ENCODE data around the gene FCGR3B. TPM values are rescaled to one million over a fixed set of nuclear protein-coding genes. Genes with fewer than 3 reads are reported as not detected.
A peak's percentile ranks its signal among the peaks of the same experiment; 100 is the strongest.
"Not testable (repeated sequence)": the region's sequence is repeated elsewhere in the genome, so short reads cannot be mapped to it uniquely, and the experiment has no call there.

The FCGR3B gene
- total RNA-seq, 2 experiments from 2014 or later: 0.37 TPM; not detected in 1

DNA sequence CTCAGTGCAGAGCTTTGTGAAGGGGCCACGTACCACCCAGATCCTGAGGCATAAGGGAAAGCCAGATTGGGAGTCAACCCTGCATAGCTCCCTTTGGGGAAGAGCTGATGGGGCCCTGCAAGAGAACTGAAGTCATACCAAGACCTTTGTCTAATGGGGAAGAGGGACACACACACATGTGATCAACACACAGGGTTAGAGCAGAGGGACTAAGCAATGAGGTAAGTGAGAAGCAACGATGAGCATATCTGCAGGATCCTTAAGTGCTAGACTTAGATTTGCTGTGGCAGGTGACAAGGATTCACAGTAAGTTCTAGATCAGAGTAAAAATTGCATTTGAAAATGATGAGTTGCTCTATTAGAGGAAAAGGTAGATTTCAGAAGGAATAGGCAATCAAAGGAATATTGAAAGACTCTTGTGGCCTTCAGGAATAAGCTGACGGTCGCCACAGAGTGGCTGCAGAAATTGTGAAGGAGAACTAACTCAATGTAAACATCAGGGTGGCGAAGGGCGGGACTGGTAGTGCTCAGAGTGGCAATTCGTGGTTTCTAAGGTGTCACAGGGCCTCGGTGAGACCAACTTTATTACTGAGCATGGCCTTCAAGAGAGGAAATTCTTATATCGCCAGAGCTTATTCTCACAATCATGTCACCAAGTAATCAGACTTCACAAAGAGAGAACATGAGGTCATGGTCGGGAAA lies 4.4 kb downstream of the FCGR3B start:
- H3K4me1 Mint-ChIP-seq: peaks cover 37% of the 10 kb centered on the region
- DNase-seq; H3K36me3 Mint-ChIP-seq; ATAC-seq; CTCF ChIA-PET; H3K9me3 Mint-ChIP-seq (ENCODE audit: low read depth); H3K4me3 Mint-ChIP-seq; H3K27me3 Mint-ChIP-seq: not testable (repeated sequence)
- H3K27ac Mint-ChIP-seq: peak overlapping the region; percentile 16

DNA sequence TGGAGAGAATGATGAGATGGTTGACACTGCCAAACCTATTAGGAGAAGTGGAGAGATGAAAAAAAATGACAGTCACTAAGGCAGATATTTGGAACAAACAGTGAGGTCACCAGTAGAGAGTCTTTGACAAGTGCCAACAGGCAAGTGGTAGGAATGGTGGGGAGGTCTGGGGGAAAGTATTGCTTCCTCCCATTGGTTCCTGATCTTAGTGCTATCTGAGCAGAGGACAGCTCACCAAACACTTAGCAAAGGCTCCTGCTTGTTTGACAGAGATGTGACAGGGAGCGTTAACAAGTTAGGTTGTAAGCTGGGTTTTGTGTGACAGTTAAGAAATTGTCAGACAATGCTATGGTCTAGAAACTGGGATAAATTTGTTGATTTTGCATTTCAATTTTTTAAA lies 6.4 kb downstream of the FCGR3B start:
- H3K9me3 Mint-ChIP-seq (ENCODE audit: low read depth); H3K27me3 Mint-ChIP-seq; CTCF ChIA-PET; H3K36me3 Mint-ChIP-seq; ATAC-seq; H3K4me3 Mint-ChIP-seq; DNase-seq: not testable (repeated sequence)
- Mint-ChIP-seq H3K27ac (peak overlapping the region; percentile 89), H3K4me1 (peaks cover 49% of the 10 kb centered on the region)

DNA sequence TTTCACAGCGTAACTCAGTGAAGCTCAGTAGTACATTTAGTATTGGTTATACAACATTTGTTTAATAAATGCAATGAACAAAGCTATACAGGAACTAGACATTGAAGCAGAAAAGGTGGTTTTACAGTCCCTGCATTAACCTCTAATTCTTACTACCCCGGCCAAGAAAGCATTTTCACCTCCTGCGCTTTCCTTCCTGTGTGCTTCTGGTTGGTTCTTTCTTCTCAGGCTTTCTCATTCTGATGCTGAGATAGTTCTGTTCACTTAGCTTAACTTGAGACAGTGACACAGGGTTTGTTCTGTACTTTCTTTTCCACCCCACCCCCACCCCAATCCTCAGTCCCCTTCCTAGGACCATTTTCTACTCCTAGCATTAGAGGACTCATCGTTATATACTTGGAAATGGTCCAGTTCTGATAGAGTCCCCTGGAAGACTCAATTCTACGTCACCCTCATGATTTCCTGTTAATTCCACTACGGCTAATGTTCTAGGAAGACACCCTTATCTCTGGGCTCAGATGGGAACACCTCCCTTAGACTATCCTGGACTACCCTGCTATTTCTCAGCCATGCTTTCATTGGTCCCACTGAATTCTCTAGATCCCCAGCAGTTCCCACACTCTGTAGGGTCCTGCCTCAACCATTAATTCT lies 7.5 kb downstream of the FCGR3B start:
- Mint-ChIP-seq H3K4me1 (peaks cover 49% of the 10 kb centered on the region), H3K27ac (peak overlapping the region; percentile 89), H3K4me3 (peak overlapping the region; percentile 29)
- CTCF ChIA-PET; H3K9me3 Mint-ChIP-seq (ENCODE audit: low read depth); H3K36me3 Mint-ChIP-seq; H3K27me3 Mint-ChIP-seq; DNase-seq: not testable (repeated sequence)
- peak; percentile 46 for ATAC-seq

DNA sequence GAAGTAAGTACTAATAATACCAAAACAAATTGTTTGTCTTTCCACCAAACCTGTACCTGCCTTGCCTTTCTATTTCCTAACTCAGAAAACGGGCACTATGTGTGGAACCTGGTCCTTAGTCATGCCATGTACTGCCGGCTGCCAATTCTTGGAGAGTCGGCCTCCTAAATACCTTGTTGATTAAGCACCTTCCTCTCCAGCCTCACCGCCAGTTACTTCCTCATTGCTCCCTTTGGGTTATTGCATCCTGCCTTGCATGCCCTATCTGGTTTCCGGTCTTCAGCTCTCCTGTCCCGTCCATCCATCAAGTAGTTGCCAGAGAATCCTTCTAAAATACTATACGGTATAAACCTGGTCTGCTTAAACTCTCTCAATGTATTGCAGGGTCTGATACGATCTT lies 8.9 kb downstream of the FCGR3B start:
- H3K9me3 Mint-ChIP-seq (ENCODE audit: low read depth); CTCF ChIA-PET; H3K27me3 Mint-ChIP-seq; H3K36me3 Mint-ChIP-seq: not testable (repeated sequence)
- H3K4me1 Mint-ChIP-seq: peaks cover 49% of the 10 kb centered on the region
- peak; percentile 43 for ATAC-seq
- peak overlapping the region; percentile 84 for H3K4me3 Mint-ChIP-seq
- H3K27ac Mint-ChIP-seq: peak overlapping the region; percentile 93
- DNase-seq: peak; percentile 50

DNA sequence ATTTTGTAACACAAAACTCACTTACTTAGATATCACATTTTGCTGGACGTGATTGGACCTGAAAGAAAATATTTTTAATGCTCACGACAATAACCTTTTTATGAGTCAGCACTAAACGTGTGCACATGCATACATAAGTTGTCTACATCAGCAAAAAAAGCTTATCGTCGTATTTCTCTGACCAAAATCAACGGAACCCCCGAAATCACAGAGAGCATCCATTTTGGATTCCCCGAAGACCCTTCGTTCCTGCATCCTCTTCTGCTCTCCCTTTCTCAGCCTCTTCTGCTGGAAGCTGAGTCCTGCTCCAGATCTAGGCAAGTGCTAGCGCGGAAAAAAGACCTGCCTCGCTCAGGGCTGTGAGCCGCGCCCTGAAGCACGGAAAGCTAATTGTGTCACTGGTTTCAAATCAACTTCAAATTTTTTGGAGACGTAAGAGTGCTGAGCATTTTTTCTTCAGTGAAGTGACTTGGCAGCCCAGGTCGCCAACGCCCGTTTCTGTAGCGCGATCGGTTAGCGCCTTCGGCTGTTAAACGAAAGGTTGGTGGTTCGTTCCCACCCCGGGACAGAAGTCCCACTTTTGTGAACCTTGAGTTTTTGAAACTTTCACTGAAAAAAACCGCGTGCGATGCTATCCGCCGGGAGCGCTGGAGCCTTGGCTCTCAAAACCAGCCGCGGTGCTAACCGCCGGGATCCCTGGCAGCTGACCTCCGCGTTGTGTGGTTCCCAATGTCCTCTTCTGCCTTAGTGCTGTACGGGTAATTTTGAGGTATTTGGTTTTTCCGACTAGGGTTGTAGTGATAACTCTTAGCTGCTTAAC lies 9.6 kb downstream of the FCGR3B start:
- H3K27me3 Mint-ChIP-seq; H3K36me3 Mint-ChIP-seq; CTCF ChIA-PET; H3K9me3 Mint-ChIP-seq (ENCODE audit: low read depth): not testable (repeated sequence)
- DNase-seq: peak; percentile 88
- ATAC-seq: peak; percentile 63
- peak overlapping the region; percentile 93 for H3K27ac Mint-ChIP-seq
- H3K4me1 Mint-ChIP-seq: peaks cover 44% of the 10 kb centered on the region
- peak overlapping the region; percentile 84 for H3K4me3 Mint-ChIP-seq

DNA sequence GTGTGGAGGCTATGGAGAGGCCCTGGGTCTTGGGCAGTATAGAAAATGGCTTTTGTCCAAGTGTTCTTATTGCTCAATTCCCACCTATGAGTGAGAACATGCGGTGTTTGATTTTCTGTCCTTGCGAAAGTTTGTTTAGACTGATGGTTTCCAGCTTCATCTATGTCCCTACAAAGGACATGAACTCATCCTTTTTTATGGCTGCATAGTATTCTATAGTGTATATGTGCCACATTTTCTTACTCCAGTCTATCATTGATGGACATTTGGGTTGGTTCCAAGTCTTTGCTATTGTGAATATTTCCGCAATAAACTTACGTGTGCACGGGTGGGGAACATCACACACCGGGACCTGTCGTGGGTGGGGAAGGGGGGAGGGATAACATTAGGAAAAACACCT lies 10.6 kb downstream of the FCGR3B start:
- ATAC-seq; H3K27me3 Mint-ChIP-seq; DNase-seq; H3K9me3 Mint-ChIP-seq (ENCODE audit: low read depth); CTCF ChIA-PET; H3K36me3 Mint-ChIP-seq: not testable (repeated sequence)
- Mint-ChIP-seq H3K4me3 (peak overlapping the region; percentile 25), H3K27ac (peak overlapping the region; percentile 6), H3K4me1 (peaks cover 40% of the 10 kb centered on the region)

DNA sequence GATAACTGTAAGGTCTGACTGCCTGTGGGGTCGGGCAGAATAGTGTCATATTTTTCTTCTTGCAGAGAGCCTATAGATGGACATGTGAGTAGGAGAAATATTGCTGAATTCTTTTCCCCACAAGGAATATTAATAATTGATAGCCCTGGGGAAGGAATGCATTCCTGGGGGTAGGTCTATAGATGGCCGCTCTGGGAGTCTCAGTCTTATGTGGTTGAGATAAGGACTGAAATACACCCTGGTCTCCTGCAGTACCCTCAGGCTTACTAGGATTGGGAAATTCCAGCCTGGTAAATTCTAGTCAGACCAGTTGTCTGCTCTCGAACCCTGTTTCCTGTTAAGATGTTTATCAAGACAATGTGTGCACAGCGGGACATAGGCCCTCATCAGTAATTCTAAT lies 12.5 kb downstream of the FCGR3B start:
- H3K4me3 Mint-ChIP-seq; H3K36me3 Mint-ChIP-seq; ATAC-seq; CTCF ChIA-PET; H3K9me3 Mint-ChIP-seq (ENCODE audit: low read depth); DNase-seq; H3K27ac Mint-ChIP-seq; H3K27me3 Mint-ChIP-seq: not testable (repeated sequence)
- H3K4me1 Mint-ChIP-seq: peaks cover 28% of the 10 kb centered on the region

DNA sequence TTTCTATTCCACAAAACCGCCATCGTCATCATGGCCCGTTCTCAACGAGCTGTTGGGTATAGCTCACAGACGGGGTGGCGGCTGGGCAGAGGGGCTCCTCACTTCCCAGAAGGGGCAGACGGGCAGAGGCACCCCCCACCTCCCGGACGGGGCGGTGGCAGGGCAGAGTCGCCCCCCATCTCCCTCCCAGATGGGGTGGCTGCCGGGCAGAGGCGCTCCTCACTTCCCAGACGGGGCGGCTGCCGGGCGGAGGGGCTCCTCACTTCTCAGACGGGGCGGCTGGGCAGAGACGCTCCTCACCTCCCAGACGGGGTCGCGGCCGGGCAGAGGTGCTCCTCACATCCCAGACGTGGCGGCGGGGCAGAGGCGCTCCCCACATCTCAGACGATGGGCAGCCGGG lies 14.6 kb downstream of the FCGR3B start:
- H3K27me3 Mint-ChIP-seq; CTCF ChIA-PET; H3K4me3 Mint-ChIP-seq; H3K27ac Mint-ChIP-seq; ATAC-seq; H3K9me3 Mint-ChIP-seq (ENCODE audit: low read depth); DNase-seq; H3K36me3 Mint-ChIP-seq: not testable (repeated sequence)
- peaks cover 27% of the 10 kb centered on the region for H3K4me1 Mint-ChIP-seq

DNA sequence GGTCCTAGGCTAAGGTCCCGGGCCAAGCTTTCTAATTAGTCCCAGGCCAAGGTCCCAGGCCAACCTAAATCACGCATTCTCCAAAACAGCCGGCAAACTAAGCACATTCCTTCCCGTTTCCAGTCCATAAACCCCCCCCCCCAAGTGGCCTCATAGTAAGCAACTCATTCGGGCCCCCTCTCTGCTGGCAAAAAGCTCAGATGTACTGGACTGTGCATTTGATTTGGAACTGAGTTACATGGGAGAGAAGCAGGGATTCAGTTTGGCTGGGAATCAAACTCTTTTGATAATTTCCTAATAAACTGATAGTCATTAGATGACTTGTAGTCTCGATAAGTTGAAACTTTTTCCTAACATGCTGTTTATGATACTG lies 17.8 kb downstream of the FCGR3B start:
- H3K36me3 Mint-ChIP-seq; DNase-seq; ATAC-seq; H3K9me3 Mint-ChIP-seq (ENCODE audit: low read depth): not testable (repeated sequence)
- H3K27ac Mint-ChIP-seq: peak overlapping the region; percentile 91
- CTCF ChIA-PET: interaction anchor here (1.3 kb wide), 1 partner anchor 125 kb away, joined by 3 read pairs; no protein-coding TSS in a partner anchor
- peaks cover 18% of the 10 kb centered on the region for H3K4me1 Mint-ChIP-seq
- H3K4me3 Mint-ChIP-seq: peak overlapping the region; percentile 90
- peaks cover 12% of the 10 kb centered on the region for H3K27me3 Mint-ChIP-seq

DNA sequence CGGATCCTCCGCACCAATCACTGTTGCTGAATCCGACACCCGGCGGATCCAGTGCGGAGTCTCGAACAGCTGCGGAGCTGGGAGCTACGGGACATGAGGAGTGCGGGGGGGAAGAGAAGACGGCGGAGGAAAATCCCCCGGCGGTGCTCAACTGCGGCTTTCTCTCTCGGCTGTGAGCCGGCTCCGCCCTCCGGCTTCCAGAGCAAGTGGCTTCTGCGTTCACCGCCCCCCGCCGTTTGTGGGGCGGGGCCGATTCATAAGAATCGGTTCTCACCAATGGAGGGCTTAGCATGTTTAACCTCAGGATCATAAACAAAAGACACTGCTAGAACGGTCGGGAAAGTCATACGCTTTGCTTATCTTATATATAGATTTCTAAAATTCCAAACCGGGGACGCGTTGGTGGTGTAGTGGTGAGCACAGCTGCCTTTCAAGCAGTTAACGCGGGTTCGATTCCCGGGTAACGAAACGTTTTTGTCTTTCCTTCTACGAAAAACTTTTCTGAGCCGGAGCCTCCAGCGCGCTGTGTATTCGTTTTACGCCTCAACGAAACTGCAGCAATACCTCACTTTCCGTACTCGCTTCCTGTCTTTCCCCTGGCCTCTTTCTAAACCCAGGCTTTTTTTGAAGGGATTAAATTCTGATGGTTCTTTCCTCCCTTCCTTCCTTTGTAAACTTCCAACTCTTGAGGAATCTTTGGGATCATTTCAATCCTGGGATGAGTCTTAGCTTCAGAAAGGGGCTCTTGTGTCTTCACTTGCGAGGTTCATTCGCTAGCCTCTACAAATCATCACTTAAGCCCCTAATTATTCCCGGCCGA lies 18.4 kb downstream of the FCGR3B start:
- Mint-ChIP-seq H3K4me1 (peaks cover 18% of the 10 kb centered on the region), H3K27me3 (peaks cover 15% of the 10 kb centered on the region), H3K27ac (peak overlapping the region; percentile 91), H3K4me3 (peak overlapping the region; percentile 90)
- DNase-seq (peak; percentile 93), ATAC-seq (peak; percentile 94)
- H3K9me3 Mint-ChIP-seq (ENCODE audit: low read depth); H3K36me3 Mint-ChIP-seq: not testable (repeated sequence)
- CTCF ChIA-PET: interaction anchor here (1.3 kb wide), 1 partner anchor 126 kb away, joined by 3 read pairs; no protein-coding TSS in a partner anchor

DNA sequence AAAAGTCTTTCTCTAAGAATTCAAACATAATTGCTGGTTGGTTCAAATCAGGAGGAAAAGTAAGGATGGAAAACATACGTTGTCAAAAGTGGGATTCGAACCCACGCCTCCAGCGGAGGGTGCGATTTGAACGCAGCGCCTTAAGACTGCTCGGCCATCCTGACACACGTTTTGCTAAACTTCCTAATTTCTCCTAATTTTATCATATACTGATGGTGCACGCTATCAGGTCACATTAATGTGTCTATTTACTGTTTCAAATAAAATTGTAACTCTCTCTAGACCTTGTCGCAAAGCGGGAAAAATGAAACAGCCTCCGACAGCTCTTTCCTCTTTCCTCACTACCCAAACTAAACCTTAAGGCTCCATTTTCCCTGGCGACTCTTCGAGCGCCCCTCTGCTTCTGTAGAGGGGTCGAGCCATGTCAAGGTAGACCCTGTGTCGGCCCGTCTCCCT lies 19.1 kb downstream of the FCGR3B start:
- ATAC-seq: peak; percentile 14
- CTCF ChIA-PET: interaction anchor here (1.3 kb wide), 1 partner anchor 127 kb away, joined by 3 read pairs; no protein-coding TSS in a partner anchor
- H3K9me3 Mint-ChIP-seq (ENCODE audit: low read depth); DNase-seq; H3K36me3 Mint-ChIP-seq: not testable (repeated sequence)
- Mint-ChIP-seq H3K4me1 (peaks cover 18% of the 10 kb centered on the region), H3K4me3 (peak overlapping the region; percentile 90), H3K27ac (peak overlapping the region; percentile 91), H3K27me3 (peaks cover 16% of the 10 kb centered on the region)

DNA sequence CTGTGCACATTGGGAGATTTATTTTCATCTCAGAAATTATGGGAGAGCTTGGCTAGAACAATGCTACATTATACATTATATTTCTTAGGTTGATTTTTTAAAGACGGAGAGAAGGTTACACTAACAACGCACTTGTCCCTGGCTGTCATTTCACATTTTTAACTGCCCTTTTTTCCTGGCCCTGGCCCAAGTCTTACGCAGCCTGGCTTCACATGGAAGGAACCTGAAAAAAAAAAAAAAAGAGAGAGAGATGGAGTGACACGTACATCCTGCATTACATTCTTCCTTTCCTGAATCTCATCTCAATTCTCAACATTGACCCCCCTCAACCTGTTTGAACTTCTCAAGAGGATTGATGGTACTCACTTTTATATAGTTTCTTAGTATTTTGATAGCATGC lies 20.8 kb downstream of the FCGR3B start:
- DNase-seq; H3K36me3 Mint-ChIP-seq; H3K4me3 Mint-ChIP-seq; H3K9me3 Mint-ChIP-seq (ENCODE audit: low read depth); ATAC-seq; H3K27ac Mint-ChIP-seq; CTCF ChIA-PET: not testable (repeated sequence)
- Mint-ChIP-seq H3K27me3 (peaks cover 24% of the 10 kb centered on the region), H3K4me1 (peaks cover 18% of the 10 kb centered on the region)

Measured in activated CD8-positive, alpha-beta memory T cell treated with anti-CD3 and anti-CD28 coated beads, Interleukin-2, amount 10 ng/mL, durations not matched to agents 7 days and 5 days (primary cell).